HG03066 (cell line): ENCODE results near the gene SLC35F2.

ENCODE experiments used
- ATAC-seq: cut with Tn5 transposase; IDR thresholded peaks from one replicate; pipeline ENCODE4 v1.9.1; 2021; ENCODE audit warnings: low read depth; ENCODE audit not compliant: unreplicated experiment

SLC35F2 gene

DNA sequence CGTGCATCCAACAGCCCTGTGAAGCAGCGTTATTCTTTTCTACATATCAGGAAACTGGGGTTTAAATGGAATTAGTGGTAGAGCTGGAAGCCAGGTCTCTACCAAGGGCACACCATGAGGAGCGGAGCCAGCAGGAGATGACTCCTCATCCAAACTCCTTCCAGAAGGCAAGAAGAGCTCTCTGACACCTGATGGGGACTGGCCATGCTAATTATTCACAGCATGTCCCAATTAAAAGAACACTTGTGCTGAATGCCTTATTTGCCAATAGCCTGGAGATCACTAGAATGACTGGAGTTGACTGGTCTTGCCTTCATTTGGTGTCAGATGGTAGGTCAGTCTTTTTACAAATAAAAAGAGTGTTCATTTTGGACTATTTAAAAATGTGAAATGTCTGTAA lies 113.9 kb downstream of the SLC35F2 start:
- ATAC-seq: no peak

DNA sequence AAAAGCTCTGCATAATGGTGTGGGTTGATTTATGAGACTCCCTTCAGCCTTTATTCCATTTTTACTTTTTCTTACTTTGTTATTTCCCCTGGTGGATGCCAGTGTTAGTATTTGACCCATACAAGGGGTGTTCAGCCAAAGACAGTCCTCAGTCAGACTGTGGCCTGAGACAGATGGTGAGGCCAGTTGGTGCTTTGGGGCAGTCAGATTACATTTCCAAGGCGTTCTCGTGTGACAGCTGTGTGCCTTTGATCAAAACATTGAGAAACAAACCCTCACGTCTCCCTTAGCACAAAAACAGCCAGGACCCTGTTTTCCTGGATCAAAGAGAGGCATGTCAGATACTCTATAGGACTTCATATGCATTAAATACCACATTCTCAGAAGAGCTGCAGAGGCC lies 115.4 kb downstream of the SLC35F2 start:
- ATAC-seq: no peak

DNA sequence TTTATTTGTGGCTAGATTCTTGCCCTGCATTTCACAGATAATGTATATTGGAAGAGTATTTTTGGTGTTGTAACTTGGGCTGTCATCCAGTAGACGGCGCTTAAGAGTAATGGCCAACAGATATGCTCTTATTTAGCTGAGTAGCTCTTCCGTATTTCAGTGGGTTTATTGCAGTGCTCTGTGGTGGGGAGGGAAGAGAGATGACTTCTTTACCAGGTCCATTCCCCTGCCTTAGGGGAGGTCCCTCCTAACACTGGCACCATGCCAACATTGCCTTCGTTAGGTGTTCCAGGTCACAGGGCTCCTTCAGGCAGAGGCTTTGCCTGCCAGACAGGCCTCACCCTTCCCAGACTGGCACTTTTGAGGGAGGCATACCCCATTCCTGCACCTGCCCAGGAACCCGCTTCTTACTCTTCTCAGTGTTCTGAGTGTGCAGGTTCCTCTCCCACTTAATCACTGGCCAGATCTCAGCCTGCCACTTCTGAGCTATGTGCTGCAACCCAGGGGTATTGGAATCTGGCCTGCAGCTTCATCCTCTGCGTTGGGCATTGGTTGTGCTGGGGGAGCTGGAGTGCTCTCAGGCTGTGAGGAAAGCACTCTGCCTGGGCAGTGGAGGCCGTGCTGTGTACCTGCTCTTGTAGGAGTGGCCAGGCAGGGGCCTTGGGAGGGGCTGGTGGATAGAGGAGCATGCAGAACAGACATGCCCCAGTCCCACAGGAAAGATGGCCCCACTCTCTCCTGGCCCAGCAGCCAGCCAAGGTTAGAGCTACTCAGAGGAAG lies 117.4 kb downstream of the SLC35F2 start:
- peak; percentile 95 for ATAC-seq
